Measurements from ENCODE around the gene TYMP. TPM values are rescaled to one million over a fixed set of nuclear protein-coding genes. Genes with fewer than 3 reads are reported as not detected.

TYMP gene
- total and polyA plus RNA-seq, 10 of the 15 experiments (the other 5 are each of a cell fraction or from before 2014, with no cell fraction given): 0.42 to 57.8 (median 24.6) TPM

GRCh38 chr22:50525104-50525857 is 4.5 kb downstream of the TYMP start, which contains the start of gene SCO2 (continued):
- TF ChIP-seq, protein P1, sequence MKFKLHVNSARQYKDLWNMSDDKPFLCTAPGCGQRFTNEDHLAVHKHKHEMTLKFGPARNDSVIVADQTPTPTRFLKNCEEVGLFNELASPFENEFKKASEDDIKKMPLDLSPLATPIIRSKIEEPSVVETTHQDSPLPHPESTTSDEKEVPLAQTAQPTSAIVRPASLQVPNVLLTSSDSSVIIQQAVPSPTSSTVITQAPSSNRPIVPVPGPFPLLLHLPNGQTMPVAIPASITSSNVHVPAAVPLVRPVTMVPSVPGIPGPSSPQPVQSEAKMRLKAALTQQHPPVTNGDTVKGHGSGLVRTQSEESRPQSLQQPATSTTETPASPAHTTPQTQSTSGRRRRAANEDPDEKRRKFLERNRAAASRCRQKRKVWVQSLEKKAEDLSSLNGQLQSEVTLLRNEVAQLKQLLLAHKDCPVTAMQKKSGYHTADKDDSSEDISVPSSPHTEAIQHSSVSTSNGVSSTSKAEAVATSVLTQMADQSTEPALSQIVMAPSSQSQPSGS (IDR thresholded peaks at IDR 0.05; ENCODE audit: low read length): no peak
- TF ChIP-seq ESRRA (IDR thresholded peaks at IDR 0.05; ENCODE audit: low read length) (peak; percentile 76; the same call in 1 of the 2 replicates), TCF7 (IDR thresholded peaks at IDR 0.05; ENCODE audit: borderline replicate concordance) (no peak), CBX3 (IDR thresholded peaks at IDR 0.05; ENCODE audit: borderline replicate concordance, low read depth) (no peak), FOXK2 (IDR thresholded peaks at IDR 0.05) (no peak), ZNF384 (IDR thresholded peaks at IDR 0.05; ENCODE audit: borderline replicate concordance, low read depth, low read length) (no peak), RAD51 (IDR thresholded peaks at IDR 0.05) (peak; percentile 95), PAX5 (IDR thresholded peaks at IDR 0.05; ENCODE audit: borderline replicate concordance, low read depth, low read length) (0 out of 2 replicates have a peak, but pooled peaks have one; percentile 8), CREB1 (IDR thresholded peaks at IDR 0.05; ENCODE audit: low read depth) (no peak), FOS (IDR thresholded peaks at IDR 0.05; ENCODE audit: borderline replicate concordance, extremely low read depth, insufficient read length) (no peak), JUND (IDR thresholded peaks at IDR 0.05; ENCODE audit: low read depth, low read length) (no peak), ZBTB33 (IDR thresholded peaks at IDR 0.05) (no peak), BRCA1 (IDR thresholded peaks at IDR 0.05; ENCODE audit: low read depth, low read length) (no peak), SIX5 (IDR thresholded peaks at IDR 0.05; ENCODE audit: low read depth, low read length, severe bottlenecking) (no peak), POLR2A (IDR thresholded peaks at IDR 0.05; ENCODE audit: low read depth, low read length) (no peak), ZBTB40 (IDR thresholded peaks at IDR 0.05; ENCODE audit: borderline replicate concordance) (no peak), ETV6 (conservative IDR thresholded peaks at IDR 0.05 in 1 of 2, IDR thresholded peaks at IDR 0.05 in 1 of 2; ENCODE audit: borderline replicate concordance in 1 of 2, low read depth in 1 of 2) (no peak), CBX5 (IDR thresholded peaks at IDR 0.05; ENCODE audit: low read depth) (no peak)
- TF ChIP-seq, protein P2, sequence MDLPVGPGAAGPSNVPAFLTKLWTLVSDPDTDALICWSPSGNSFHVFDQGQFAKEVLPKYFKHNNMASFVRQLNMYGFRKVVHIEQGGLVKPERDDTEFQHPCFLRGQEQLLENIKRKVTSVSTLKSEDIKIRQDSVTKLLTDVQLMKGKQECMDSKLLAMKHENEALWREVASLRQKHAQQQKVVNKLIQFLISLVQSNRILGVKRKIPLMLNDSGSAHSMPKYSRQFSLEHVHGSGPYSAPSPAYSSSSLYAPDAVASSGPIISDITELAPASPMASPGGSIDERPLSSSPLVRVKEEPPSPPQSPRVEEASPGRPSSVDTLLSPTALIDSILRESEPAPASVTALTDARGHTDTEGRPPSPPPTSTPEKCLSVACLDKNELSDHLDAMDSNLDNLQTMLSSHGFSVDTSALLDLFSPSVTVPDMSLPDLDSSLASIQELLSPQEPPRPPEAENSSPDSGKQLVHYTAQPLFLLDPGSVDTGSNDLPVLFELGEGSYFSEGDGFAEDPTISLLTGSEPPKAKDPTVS (IDR thresholded peaks at IDR 0.05; ENCODE audit: low read depth, low read length): no peak
